Cardiac fibroblast (primary cell): ENCODE measurements around the gene THADA.
A peak's percentile ranks its signal among the peaks of the same experiment; 100 is the strongest.

Experiments
- DNase-seq, 2 donors: peaks; one replicate each; pipeline versions ENCODE4 v3.0.0 to v3.0.0-alpha.2; 2010; ENCODE audit warnings: low read depth in 2 of 2
- H3K4me3 ChIP-seq, 2 donors: replicated peaks in 1 of 2; 1 replicate in 1 of 2; 2 replicates in 1 of 2; pipeline ENCODE4 v1.5.1; 2011; ENCODE audit warnings: low read depth in 2 of 2, low read length in 2 of 2, mild to moderate bottlenecking in 2 of 2, moderate library complexity in 1 of 2
- CTCF ChIP-seq: IDR thresholded peaks from one replicate; pipeline ENCODE4 v1.5.1; 2011; ENCODE audit warnings: low read depth, mild to moderate bottlenecking, low read length, inconsistent platforms

Gene THADA

GRCh38 chr2:43241558-43241957 lies 354.3 kb downstream of the THADA start:
- H3K4me3 ChIP-seq, result no peak overlapping the region
- no peak for DNase-seq
- TF ChIP-seq CTCF, result no peak

DNA sequence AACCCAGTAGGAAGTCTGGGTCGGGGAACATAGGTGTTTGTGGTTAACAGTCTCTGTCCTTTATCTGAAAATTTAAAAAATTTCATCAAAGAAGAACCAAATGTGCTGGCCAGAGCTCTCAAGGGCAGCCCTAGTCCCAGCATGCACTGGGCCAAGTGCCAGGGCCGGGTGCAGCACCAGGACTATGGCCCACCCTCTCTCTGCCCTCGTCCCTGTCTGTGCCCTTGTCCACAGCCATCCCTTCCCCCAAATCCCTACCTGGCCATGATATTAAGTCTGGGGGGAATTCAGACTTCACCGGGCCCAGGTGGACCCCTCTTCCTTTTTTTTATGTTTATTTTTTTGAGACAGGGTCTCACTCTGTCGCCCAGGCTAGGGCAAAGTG lies 355.1 kb downstream of the THADA start:
- DNase-seq, result no peak
- TF ChIP-seq CTCF, result no peak
- H3K4me3 ChIP-seq, result no peak overlapping the region

DNA sequence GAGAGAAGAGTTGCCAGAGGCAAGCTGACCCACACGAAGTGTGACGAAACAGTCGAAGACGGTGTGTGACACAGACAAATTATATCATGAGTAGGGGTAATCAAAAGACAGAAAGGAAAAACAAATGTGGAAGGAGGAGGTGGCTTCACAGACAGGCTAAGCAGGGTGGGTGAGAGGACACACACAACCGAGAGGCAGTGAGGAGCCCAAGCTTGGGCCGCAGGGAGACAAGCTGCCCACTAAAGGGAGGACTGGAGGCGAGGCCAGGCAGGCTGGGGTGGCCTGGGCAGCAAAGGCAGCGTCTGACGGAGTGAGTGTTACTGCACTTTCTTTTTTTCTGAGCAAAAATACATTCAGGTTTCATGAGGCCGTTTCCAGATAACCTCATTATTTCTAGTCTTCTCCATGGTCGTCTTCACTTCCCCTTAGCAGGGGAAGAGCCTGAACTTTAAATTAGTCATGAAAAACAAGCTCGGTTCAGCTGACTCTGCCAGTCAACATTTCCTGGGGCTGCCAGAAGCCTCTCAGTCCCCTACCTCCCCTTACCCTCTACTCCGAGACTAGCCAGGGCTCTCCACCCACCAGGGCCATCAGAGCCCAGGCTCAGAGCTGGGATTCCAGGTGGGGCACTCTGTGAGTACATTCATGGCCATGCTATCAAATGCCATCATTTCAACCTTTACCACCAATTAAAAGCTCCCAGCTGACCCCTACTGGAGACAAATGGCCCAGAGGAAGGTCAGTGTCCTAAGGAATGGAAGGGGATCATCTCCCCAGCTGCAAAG lies 355.7 kb downstream of the THADA start:
- DNase-seq, result no peak
- no peak overlapping the region for H3K4me3 ChIP-seq
- TF ChIP-seq CTCF, result peak; percentile 11

- no peak for DNase-seq
- TF ChIP-seq CTCF, result no peak
- H3K4me3 ChIP-seq, result no peak overlapping the region
Observed at GRCh38 chr2:43238813-43239212, 357.0 kb downstream of the THADA start.

- H3K4me3 ChIP-seq, result no peak overlapping the region
- DNase-seq, result peak; percentile 21 to 36
- TF ChIP-seq CTCF, result no peak
Observed at GRCh38 chr2:43238176-43238575, 357.7 kb downstream of the THADA start.

DNA sequence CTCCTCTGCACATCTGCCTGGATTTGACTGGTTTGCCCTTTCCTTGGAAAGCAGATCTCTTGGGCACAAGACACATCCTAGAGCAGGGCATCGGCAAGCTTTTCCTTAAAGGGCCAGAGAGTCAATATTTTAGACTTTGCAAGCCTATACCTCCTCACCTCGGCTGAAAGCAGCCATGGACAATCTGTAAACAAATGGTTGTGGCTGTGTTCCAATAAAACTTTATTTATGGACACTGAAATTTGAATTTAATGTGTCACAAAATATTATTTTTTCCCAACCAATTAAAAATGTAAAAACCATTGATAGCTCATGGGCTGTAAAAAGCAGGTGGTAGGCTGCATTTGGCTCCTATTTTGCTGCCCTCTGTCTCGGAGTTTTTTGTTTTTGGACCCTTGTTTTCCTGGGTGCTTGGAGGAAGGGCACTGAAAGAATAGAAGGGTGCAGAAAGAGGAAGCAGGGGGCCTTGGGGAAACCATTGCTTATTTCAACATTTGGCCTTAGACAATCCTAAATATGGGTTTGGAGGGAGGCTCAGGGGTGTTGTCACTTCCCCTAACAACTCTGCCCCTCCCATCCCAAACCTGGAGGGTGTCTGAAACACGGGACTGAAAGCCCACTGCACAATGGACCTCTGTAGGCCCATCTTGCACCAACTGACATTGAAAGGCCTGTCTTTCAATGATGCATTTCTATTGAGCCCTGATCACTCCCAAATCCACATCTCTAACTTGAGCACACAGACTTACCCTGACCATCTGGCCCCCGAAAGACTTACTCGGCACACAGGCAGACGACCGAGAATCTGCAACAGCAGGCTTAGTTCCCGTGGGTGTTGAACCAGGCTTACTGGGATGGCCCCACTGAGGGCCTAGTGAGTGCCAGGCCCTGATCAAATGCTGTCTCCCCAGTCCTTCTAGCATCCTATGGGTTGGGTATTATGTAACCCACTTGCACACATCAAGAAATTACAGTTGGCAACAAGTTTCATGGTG lies 362.3 kb downstream of the THADA start:
- TF ChIP-seq CTCF, result no peak
- H3K4me3 ChIP-seq, result no peak overlapping the region
- DNase-seq, result no peak
